Activated effector memory CD4-positive, alpha-beta T cell treated with Interleukin-2 at 50 U/mL for 16 hours (primary cell): Measurements from ENCODE around the gene ARHGEF12.

ENCODE experiments used
- DNase-seq: peaks from one replicate; pipeline ENCODE4 v3.0.0-alpha.2; 2020

Gene ARHGEF12

DNA sequence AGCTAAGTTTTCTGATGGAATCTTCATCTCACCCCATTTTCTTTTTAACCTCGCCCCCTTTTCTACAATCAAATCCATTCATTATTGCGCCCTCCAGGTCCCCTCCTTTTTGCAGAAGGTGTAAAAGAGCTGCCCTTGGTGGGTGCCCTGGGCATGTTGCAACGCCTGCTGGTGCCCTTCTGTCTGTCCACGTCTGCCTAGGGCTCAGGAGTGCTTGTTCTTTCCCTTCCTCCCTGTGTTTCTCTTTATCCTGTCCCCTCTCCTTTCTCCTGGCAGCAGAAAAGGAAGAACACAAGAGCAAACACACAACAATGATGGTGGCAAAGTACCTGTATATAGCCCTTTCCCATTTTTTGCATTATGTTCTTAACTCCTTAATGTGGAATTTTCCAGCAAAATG, 17.3 kb upstream of the ARHGEF12 start:
- no peak for DNase-seq

- no peak for DNase-seq
Measured at GRCh38 chr11:120324932-120325810, 11.0 kb upstream of the ARHGEF12 start, which contains the start of gene TLCD5. TSS of gene TLCD5 (plus strand) at chr11:120325299. CDS start at chr11:120327442, 2,143 bp downstream.

DNA sequence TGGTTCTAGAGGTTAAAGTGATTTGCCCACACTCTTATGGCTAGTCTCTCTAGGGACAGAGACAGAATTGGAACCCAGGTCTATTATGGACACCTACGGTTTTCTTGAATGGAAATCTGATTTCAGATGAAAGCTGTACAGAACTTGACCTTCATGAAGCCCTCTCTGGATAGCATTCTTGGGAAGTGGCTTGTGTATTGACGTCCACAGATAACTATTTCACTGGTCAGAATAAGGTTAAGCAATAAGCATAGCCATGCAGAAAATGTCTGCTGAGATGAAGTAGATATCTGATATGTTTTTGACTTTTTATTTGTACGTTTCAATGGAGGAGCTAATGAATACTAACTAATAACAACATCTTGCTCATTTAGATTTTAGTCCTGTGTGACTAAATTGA, 10.0 kb upstream of the ARHGEF12 start:
- DNase-seq, result no peak

DNA sequence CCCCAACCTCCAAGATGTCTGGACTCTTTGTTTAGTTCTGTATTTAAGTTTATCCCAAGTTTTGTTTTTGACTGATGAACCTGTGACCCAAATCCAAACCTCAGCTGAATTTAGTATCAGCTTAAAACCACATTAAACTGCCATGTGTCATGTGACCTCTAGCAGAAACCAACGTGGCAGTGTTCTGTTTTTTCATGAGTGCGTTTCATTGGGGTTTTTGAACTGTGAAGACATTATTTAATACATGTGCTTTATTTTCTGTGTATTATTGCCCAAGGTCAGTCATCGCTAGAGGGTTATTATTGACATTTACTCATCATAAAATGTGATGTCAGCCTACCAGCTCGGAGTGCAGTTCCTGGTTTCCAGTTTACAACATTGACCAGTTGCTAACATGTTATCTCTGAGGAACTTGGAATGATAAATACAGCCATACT, 9.3 kb upstream of the ARHGEF12 start:
- no peak for DNase-seq

DNA sequence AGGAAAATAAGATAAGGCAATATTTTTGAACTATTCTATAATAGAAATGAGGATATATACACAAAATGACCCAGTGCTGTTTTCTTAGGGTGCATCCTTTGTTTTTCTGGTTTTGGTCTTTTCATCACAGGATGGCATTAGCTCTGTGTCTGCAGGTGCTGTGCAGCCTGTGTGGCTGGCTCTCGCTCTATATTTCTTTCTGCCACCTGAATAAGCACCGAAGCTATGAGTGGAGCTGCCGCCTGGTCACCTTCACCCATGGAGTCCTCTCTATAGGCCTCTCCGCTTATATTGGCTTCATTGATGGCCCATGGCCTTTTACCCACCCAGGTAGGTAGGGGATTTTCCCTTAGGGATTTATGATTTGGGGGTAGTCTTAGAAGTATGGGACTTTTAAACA, 8.9 kb upstream of the ARHGEF12 start:
- no peak for DNase-seq

DNA sequence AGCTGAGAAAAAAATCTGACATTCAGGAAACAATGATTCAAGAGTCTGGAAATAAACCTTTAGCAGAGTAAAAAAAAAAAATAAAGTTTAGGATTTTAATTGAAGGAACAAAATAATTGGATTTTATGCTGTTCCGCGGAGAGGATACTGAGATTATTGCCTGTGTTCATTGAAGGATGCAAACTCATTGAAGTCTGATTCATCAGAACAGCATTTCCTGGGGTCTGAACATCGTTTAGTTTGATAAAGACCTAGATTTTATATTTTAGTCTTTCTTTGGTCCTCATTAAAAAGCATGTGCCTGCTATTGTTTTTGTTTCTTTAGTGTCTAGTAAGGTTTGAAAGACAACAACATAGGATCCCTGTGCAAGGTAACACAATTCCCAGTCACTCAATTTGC, 6.7 kb upstream of the ARHGEF12 start:
- no peak for DNase-seq

DNA sequence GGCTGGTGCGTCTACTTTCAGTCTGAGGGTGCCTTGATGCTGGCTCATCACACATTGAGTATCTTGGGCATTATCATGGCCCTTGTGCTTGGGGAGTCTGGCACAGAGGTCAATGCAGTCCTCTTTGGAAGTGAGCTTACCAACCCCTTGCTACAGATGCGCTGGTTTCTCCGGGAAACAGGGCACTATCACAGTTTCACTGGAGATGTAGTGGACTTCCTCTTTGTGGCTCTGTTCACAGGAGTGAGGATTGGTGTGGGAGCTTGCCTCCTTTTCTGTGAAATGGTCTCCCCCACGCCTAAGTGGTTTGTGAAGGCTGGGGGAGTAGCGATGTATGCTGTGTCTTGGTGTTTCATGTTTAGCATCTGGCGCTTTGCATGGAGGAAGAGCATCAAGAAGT, 6.2 kb upstream of the ARHGEF12 start:
- no peak for DNase-seq

GRCh38 chr11:120331301-120331996, 4.8 kb upstream of the ARHGEF12 start:
- DNase-seq, result no peak

DNA sequence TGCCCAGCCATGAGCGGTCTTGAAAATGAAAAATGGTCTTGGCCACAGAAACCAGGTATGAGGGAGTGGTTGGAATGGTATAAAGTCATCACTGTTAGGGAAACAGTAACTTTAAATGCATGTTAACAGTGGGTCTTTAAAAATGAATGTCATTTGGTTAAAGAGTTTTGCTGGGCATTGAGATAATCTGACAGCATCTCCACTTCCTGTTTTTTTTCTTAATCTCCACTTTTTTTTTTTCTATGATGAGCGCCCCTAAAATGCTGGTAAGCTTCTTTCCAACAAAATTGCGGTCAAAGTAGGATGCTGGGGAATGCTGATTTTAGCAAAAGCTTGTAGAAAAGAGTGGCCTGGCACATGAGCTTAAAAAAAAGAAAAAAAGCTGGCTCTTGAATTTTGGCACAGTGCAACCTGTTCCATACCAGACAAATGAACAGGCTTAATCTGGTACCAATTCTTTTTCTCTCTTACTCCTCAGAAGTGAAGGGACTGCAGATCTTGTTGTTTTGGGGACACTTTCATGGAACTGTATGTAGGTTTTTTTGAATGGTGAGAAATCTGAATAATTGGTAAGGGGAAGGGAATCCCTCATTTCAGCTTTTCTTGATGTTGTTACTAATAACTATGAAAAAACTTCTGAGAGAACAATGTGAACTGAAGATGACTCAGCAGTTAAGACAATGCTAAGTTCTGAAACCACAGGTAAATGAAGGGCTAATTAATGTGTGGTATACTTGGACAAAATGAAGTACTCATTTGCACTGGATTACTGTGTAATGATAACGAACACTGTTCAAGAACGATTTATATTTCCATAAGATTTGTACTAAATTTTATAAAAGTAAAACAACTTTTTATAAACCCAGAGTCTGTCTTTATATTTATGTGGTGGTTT, 3.1 kb upstream of the ARHGEF12 start:
- DNase-seq, result no peak

DNA sequence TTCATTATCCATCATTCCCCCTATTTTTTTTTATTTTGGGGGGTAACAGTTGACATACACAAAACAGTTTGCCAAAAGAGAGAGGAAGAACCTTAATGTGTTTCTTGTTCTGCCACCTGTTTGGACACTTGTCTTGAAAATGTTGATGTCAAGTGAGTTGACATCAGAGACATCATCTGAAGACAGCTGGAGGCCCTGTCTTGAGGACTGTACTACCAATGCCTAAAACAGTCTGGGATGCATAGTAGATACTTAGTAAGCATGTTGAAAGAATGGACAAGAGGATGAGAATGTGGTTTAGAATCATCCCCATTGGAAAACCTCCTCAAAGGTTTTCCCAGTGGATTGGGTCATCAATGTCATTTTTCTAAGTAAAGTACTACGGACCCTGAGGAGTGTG, 2.4 kb upstream of the ARHGEF12 start:
- no peak for DNase-seq

DNA sequence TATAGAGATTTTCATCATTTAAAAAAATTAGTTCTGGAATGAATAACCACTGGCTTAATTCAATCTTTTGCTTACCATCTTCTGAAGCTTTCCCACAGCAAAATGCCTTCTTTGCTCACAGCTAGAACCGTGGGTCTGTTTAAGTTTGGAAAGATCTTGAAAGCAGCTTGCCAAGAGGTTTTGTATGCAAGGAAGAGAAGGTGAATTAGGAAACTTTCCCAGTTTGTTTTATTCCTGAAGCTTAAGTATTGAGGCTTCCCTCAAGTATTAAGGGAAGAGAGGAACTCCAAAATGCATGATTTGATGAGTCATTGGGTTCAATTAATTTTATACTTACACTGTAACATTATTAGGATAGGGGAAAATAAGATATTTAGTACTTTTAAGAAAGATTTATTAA, 1.9 kb upstream of the ARHGEF12 start:
- DNase-seq, result no peak

GRCh38 chr11:120334894-120335462, 1.2 kb upstream of the ARHGEF12 start:
- no peak for DNase-seq

DNA sequence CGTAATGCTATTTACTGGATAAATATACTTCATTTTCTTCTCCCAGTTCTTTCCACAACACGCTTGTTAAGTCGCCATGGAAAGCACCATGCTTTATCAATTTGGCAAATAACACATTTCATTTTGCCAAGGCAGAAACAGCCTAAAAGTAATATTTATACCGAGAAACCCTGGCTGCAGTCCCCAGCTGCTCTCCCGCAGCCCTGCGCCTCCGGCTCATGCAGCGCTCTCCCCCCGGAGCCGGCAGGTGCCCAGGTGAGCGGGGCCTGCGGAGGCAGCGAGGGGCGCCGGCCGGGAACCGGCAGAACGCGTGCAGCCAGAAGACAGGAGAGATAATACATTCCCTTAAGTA, 681 bp upstream of the ARHGEF12 start:
- no peak for DNase-seq

DNA sequence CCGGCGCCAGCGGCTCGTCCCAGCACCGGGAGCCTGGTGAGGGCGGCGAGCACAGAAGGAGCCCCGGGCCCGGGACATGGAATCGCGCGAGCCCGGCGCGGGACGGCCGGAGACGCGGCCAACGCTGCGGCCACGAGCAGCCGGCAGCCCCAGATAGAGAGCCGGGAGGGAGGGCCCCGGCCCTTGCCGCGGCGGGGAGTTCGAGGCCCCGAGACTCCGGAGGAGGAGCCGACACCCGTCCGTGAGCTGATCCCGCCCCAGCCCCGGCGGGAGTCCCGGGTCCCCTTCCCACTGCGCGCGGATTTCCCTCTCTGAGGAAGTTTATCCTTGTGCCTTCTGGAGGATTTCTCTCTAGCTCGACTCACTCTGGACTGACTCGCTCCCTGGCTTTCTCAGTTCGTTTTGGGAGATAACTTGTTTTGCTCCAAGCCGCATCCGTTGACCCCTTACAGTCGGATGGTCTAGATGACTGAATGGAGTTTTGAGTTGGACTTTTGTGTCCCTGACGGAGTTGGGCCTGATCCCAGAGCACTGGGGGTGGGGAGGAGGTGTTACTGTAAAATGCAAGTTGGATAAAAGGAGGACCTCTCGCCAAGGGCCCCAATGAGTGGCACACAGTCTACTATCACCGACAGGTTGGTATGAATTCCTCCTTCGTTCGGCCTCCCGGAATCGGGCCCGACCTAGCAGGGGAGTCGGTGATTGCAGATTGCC, 585 bp downstream of the ARHGEF12 start:
- no peak for DNase-seq

GRCh38 chr11:120337355-120338106, 1.3 kb downstream of the ARHGEF12 start:
- no peak for DNase-seq

GRCh38 chr11:120338107-120338933, 2.1 kb downstream of the ARHGEF12 start:
- no peak for DNase-seq

- DNase-seq, result no peak
Measured at GRCh38 chr11:120339394-120339890, 3.2 kb downstream of the ARHGEF12 start.

- no peak for DNase-seq
Measured at GRCh38 chr11:120340529-120340928, 4.3 kb downstream of the ARHGEF12 start.

DNA sequence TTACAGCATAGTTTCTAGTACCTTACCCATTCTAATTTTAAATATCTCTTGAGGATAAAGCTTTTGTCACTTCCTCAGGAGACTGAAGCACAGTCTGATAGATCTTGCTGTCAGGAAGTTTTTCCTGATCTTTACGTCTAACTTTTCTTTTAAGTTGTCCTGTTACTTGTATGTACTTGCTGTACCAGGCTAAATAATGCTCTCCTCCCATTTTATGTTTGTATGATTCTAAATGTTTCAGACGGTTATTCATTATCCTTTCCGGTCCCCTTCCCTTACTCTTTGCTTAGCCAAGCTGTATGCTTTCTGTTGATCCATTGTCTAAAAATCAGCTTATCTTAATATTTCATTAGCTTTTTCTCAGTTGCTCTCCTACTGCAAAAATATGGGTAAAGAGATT, 6.0 kb downstream of the ARHGEF12 start:
- no peak for DNase-seq

GRCh38 chr11:120342678-120343077, 6.5 kb downstream of the ARHGEF12 start:
- DNase-seq, result no peak
